HG03565 (cell line): ENCODE data around the gene OLFML2A.
"Not testable (repeated sequence)": the region's sequence is repeated elsewhere in the genome, so short reads cannot be mapped to it uniquely, and the experiment has no call there.

Source experiments
- ATAC-seq: cut with Tn5 transposase; IDR thresholded peaks from one replicate; pipeline ENCODE4 v1.9.1; 2021; ENCODE audit warnings: mild to moderate bottlenecking, moderate library complexity; ENCODE audit not compliant: unreplicated experiment

Gene OLFML2A

DNA sequence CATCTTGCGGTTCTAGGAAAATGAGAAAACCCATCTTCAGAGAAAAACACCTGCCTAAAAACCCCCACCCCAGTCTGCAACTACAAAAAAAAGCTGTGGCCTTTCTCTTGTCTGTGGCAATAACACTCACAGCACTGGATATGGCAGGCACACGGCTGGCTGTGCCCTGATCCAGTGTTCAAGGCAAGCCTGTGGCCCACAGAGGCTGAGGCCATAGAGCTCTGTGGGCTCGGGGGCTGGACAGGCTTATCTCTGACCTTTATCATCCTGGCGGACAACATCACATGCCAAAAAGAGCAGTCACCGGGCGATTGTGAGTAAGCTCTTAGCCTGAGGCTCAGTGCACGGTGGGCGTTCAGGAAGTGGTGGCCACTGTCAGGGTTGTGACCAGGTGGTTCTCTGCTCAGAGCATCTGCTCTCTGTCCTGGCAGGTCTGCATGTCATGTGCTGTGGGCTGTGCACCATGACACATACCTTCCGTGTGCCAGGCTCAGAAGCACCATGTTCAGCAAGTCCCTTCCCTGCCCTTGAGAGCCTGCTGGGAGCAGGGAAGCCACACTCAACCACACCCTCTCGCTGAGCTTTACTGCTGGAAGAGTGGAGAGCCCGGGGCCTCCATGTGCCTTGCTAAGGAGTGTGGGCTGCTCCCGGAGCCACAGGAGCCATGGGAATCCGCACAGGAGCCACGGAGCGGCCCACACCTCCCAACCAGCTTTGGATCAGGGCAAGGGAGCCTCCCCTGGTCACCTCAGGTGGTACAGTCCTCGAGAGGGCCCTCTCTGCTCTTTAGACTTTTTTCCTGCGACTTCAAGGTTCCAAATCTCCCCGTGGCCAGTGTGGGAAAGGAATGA, 41.7 kb downstream of the OLFML2A start:
- ATAC-seq, result peak; percentile 45

DNA sequence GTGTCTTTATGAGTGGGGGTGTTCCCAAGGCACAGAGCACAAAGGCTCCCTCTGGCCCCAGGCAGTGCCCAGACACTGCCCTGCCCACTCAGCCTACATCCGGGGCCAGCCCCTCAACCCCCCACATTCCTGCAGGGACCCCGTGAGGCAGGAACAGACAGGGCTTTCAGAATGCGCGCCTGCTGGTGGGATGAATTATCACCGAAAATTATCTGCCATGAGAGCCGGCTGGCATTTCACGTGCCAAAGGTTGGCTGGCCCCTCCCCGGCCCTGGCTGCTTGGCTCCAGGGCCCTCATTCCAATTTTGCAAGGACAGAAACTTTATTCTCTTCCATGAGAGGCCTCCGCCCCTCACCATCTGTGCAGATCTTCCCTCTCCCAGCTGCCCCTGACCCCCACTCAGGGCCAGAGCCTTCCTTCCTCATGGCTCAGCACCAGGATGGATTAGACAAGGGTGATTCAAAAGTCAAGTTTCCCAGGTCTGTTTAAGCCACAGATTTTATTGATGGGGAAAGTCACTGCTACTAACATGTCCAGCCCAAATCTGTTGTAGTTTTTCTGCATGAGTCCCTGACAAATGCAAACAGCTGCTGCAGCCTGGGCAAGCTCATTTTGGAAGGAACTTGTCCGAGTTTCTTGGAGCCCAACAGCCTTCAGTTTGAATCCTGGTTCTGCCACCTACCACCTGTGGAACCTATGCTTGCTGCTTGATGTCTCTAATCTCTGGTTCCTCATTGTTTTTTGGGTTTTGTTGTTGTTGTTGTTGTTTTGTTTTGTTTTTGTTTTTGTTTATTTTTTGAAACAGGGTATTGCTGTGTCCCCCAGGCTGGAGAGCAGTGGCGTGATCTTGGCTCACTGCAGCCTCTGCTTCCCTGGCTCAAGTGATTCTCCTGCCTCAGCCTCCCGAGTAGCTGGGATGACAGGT, 44.0 kb downstream of the OLFML2A start:
- ATAC-seq, result no peak

GRCh38 chr9:124828489-124829333, 51.8 kb downstream of the OLFML2A start:
- no peak for ATAC-seq

GRCh38 chr9:124829334-124829669, 52.4 kb downstream of the OLFML2A start:
- ATAC-seq, result no peak

DNA sequence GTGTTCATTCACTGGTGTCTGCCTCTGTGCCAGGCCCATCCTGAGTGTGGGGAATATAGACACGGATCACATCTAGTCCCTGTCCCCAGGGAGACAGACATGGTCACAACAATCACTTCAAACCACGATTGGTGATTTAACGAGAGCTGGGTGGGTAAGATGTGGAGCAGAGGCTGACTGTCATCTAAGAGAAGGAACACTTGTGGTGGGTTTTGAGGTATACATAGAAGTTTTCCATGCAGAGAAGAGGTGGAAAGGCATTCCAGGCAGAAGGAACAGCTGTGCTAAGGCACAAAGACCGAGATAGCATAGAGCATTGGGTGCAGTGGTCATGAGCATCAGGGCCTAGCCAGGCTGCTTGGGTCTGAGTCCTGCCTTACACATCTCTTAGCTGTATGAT, 53.7 kb downstream of the OLFML2A start:
- ATAC-seq, result no peak

GRCh38 chr9:124831642-124832364, 54.9 kb downstream of the OLFML2A start:
- ATAC-seq, result no peak

GRCh38 chr9:124834591-124834990, 57.7 kb downstream of the OLFML2A start:
- no peak for ATAC-seq

DNA sequence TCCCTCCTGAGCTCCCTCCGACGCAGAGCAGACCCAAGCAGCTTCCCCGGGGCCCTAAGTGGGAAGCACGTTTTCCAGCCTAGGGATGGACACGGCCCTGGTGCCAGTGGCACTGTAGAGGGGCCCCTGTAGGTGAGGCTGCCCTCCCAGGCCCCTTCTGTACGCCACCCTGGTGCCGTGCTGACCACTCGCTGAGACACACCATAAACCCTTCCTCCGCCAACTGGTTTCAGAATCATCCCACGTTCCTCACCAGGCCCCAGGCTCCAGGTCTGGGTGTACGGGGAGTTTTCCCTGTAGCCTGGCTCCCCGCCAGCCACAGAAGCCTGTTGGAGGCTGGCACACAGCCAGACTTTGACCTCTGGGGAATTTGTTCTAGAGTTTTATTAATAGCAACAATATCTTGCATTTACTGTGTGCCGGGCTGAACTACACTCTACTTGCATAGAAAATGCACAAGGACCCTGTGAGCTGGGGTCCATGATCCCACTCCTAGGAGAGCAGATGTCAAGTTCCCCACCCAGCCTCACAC, 58.2 kb downstream of the OLFML2A start:
- no peak for ATAC-seq

DNA sequence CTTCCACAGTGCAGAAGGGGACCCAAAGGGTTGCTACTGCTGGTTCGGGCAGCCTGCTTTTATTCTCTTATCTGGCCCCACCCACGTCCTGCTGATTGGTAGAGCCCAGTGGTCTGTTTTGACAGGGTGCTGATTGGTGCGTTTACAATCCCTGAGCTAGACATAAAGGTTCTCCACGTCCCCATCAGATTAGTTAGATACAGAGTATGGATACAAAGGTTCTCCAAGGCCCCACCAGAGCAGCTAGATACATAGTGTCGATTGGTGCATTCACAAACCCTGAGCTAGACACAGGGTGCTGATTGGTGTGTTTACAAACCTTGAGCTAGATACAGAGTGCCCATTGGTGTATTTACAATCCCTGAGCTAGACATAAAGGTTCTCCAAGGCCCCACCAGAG, 61.2 kb downstream of the OLFML2A start:
- ATAC-seq, result not testable (repeated sequence)

DNA sequence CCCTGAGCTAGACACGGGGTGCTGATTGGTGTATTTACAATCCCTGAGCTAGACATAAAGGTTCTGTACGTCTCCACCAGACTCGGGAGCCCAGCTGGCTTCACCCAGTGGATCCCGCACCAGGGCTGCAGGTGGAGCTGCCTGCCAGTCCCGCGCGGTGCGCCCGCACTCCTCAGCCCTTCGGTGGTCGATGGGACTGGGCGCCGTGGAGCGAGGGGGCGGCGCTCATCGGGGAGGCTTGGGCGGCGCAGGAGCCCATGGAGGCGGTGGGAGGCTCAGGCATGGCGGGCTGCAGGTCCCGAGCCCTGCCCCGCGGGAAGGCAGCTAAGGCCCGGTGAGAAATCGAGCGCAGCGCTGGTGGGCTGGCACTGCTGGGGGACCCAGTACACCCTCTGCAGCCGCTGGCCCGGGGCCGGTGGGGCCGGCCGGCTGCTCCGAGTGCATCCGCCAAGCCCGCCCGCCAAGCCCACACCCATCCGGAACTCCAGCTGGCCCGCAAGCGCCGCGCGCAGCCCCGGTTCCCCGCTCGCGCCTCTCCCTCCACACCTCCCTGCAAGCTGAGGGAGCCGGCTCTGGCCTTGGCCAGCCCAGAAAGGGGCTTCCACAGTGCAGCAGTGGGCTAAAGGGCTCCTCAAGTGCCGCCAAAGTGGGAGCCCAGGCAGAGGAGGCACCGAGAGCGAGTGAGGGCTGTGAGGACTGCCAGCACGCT, 61.8 kb downstream of the OLFML2A start:
- ATAC-seq, result not testable (repeated sequence)

- no peak for ATAC-seq
These were observed 62.8 kb downstream of the OLFML2A start for GRCh38 chr9:124839612-124840299.

DNA sequence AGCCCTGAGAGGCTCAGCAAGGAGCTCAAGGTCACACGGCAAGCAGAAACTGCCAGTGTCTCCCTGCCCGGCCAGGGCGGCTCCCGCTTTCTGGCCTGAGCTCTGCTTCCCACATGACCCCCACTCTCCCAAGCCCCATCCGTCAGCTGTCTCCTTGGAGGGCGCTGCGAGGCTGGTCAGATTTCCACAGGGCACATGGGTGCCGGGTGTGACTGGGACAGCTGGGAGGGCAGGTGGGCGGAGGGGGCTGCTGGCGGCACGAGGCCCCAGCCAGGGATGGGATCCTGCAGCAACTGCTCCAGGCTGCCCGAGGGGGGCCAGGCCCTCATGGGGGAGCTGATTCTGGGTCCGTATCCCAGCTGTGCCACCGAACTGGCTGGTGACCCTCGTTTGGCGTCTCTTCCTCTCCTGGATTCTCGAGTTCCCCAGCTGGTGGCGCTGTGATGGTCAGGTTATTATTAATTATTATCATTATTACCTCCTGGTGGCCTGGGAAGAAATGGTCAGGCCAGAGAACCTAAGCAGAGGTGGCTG, 63.4 kb downstream of the OLFML2A start:
- ATAC-seq, result no peak

- ATAC-seq, result no peak
These were observed 64.3 kb downstream of the OLFML2A start for GRCh38 chr9:124841075-124841821.

DNA sequence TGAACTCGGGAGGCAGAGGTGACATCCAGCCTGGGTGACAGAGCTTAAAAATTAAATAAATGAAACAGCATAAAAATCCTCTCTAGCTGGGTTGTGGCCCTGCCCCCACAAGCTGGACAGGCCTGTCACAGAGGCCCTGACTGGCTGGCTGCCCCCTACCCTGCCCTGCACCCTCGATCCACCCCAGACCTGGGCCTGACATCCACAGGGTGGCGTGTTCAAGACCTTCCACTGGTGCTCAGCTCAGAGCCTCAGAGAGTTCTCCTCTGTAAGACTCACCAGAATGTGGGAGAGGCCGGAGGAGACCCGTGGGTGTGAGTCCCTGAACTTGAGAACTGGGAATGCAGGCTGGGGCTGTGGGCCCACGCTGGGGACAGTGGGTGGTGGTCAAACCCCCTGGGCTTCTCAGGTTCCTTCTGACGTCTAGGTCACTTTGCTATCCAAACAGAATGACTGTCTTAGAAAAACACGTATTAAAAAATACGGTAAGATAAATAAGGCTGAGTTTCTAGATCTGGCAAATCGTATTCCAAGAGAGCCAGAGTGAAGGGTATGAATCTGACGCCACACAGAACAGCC, 66.6 kb downstream of the OLFML2A start:
- ATAC-seq, result no peak

DNA sequence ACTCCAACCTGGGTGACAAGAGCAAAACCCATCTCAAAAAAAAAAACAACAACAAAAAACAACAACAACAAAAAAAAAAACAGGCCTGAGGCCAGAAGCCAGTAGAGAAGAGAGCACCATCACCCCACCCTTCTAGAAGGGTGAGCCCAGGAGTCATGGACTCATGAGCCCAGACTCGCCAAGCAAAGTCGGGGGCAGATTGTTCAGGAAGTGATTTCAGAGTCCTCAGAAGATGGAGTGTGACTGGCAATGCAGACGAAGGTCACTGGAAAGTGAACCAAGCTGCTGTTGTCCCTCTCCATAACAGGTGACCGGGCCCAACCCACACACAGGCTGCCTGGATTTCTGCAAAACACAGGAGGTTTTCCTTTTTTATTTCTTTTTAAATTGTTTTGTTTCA, 67.4 kb downstream of the OLFML2A start:
- ATAC-seq, result no peak

DNA sequence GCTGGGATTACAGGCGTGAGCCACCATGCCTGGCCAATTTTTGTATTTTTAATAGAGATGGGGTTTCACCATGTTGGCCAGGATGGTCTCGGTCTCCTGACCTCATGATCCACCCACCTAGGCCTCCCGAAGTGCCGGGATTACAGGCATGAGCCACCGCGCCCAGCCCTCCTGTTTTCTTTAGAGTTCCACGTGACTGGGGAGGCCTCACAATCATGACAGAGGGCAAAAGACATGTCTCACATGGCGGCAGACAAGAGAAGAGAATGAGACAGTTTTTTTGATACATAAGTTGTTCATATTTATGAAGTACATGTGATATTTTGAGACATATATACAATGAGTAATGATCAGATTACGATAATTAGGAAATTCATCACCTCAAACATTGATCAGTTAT, 69.5 kb downstream of the OLFML2A start:
- ATAC-seq, result not testable (repeated sequence)

DNA sequence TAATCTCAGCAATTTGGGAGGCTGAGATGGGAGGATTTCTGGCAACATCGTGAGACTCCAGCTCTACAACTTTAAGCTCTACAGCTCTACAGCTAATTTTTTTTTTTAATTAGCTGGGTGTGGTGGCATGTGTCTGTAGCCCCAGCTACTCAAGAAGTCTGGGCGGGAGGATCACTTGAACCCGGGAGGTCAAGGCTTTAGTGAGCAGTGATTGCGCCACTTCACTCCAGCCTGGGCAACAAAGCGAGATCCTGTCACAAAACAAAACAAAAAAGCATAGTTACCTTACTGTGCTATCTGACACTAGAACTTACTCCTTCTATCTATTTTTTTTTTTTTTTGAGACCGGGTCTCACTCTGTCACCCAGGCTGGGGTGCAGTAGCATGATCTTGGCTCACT, 70.0 kb downstream of the OLFML2A start:
- no peak for ATAC-seq

DNA sequence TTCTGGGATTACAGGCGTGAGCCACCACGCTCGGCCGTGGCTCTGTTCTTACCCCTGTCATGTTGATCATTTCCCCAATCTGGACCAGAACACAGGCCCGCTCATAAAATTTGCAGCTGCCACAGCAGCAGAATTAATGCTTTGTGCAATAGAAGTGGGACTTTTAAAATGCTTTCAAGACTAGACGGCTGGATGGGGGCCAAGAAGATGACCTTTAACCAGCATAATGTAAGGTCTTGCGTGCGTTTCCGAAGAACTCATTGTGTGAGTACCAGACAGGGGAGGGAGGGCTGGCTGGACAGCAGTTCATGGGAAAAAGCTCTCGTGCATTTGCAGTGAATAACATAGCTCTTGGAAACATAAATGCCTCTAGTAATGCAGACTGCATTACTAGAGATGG, 72.9 kb downstream of the OLFML2A start:
- ATAC-seq, result no peak
